Measurements from ENCODE around the gene FNDC3B.
A peak's percentile ranks its signal among the peaks of the same experiment; 100 is the strongest.
"Not testable (repeated sequence)": the region's sequence is repeated elsewhere in the genome, so short reads cannot be mapped to it uniquely, and the experiment has no call there.

FNDC3B gene

DNA sequence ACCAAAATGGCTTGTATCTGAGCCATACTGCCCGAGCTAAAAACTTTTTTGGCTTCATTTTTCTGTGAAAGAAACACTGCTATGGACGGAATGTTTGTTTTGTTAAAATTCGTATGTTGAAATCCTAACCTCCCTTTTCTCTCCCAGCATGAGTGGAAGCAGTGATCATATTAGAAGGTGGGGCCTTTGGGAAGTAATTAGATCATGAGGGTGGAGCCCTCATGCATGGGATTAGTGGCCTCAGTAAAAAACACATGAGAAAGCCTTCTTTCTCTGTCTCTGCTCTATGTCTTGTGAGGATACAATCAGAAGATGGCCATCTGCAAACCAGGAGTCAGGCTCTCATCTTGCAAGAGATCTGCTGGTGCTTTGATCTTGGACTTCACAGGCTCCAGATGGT is 7.4 kb upstream of the FNDC3B start:
- DNase-seq (ENCODE audit: low read depth): no peak

DNA sequence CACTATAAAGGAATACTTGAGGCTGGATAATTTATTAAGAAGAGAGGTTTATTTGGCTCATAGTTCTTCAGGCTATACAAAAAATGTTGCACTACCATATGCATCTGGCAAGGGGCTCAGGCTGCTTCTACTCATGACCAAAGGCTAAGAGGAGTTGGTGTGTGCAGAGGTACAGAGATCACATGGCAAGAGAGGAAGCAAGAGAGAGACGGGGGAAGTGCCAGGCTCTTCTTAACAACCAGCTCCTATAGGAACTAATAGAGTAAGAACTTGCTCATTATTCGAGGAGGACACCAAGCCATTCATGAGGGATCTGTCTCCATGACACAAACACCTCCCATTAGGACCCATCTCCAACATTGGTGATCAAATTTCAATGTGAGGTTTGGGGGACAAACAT is 6.0 kb upstream of the FNDC3B start:
- DNase-seq (ENCODE audit: low read depth): no peak

DNA sequence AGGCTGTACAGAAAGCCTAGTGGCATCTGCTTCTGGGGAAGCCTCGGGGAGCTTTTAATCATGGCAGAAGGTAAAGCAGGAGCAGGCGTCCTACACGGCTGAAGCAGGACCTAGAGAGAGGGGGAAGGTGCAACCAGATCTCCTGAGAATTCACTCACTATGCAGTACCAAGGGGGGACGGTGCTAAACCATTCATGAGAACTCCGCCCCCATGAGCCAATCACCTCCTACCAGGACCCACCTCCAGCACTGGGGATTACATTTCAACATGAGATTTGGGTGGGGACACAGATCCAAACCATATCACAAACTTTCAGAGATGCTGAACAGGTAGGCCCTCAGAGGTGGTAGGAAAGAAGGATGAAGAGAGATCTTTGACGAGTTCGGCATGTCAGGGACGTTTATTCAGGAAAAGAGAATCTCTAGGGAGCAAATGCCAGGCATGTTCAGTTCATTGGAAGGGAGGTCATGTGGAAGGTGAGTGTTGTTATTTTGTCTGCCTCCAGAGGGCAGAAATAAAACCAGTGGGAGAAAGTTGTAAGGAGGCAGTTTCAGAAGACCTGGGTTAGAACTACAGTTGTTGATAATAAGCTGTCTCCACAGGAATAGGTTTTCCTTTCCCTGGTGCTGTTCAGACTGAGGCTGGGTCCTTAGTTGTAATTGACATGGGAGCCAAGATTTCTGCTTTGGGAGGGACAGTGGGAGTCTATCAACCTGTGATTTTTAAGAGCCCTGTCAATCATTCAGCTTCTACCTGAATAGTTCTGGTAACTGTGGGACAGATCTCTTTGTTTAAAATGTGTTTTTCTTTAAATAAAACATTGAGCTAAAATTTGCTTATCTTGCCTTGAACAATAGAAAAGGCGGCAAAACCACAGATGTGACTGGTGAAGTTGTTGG is 4.3 kb upstream of the FNDC3B start:
- no peak for DNase-seq (ENCODE audit: low read depth)

DNA sequence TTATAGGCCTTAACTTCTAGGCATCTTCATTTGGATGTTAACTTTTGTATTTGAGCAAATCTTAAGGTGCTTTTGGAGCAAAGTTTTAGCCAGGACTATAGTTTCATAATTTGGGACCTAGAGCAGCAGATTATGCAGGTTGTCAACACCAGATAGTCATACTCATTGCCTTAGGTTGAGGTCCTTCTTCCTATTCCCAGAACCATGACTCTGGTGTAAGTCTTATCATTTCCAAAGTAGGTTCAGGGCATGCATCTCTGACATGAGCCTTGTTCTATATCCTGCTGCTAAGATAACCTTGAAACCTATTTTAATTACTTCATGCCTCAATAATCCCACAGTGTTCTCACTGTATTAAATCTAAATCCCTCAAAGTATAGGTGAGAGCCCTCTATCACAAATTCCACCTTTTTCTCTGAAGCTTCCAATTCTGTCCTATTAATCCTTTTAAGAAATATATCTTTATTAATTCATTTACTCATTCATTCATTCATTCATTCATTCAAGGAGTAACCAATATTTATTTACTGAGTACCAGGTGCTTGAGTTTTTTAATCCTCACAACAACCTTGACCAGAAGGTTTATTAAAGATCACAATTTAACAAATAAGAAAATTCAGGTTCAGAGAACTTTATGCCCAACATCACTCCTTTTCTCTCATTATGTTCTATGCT is 2.7 kb upstream of the FNDC3B start:
- DNase-seq (ENCODE audit: low read depth): no peak

DNA sequence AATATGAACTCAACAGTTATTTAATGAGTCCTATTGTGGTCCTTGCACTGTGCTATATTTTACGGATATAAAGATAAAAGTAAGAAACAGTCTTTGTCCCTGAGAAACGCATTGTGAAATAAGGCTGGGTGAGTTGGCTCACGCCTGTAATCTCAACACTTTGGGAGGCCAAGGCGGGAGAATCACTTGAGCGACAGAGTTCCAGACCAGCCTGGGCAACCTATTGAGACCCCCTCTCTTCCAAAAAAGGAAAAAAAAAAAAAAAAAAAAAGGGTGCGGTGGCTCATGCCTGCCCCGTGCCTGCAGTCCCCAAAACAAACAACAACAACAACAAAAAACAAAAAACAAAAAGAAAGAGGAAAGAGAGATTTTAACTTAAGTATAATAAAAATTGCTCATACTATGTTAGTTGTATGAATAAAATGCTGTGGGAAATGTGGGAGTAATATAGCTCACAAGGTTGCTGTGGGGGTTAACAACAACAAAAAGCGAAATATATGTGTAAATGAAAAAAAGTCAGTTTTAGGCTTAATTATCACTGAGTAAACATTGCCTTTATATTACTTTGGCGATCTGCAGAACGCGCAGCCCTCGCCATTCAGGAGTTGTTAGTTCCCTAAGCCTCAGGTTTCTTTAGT is 461 bp upstream of the FNDC3B start:
- DNase-seq (ENCODE audit: low read depth): no peak

DNA sequence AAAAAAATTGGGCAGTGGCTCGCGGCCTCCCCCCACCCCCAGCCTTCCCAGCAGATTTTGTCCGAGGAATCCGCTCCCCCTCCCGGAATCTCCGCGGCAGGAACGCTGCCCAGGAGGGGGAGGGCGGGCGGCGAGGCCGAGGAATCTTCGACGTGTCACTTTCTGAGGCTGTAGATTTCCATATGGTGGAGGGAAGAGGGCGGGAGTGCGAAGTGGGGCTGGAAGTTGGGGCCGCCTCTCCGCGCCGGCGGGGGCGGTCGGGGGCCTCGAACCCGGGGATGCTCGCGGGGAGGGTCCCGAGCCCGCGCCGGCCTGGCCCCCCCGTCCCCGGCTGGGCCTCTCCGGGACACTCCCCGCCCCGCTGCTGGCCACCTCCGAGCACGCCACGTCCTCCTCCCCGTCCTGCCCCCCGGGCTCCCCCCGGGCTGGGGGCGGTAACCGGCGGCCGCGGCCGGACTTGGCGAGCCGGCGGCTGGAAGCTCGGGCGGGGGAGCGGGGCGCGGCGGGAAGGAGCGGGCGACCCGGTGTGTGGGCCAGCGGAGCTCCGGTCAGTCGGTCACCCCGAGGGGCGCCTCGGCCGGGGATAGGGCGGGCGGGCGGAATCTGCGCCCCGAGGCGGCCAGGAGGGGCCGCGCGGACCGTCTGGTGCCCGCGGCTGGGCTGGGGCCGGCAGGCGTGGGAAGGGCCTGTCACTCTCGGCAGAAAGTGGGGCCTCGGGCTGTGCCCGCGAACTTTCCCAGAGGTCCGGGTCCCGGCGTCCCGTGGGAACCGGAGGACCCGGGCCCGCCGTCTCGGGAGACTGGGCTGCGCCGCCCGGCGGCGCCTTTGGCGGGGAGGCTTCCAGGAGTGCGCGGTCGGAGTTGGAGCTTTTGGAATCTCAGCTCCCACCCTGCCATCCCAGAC is 951 bp downstream of the FNDC3B start:
- peak; percentile 14 for DNase-seq (ENCODE audit: low read depth)

DNA sequence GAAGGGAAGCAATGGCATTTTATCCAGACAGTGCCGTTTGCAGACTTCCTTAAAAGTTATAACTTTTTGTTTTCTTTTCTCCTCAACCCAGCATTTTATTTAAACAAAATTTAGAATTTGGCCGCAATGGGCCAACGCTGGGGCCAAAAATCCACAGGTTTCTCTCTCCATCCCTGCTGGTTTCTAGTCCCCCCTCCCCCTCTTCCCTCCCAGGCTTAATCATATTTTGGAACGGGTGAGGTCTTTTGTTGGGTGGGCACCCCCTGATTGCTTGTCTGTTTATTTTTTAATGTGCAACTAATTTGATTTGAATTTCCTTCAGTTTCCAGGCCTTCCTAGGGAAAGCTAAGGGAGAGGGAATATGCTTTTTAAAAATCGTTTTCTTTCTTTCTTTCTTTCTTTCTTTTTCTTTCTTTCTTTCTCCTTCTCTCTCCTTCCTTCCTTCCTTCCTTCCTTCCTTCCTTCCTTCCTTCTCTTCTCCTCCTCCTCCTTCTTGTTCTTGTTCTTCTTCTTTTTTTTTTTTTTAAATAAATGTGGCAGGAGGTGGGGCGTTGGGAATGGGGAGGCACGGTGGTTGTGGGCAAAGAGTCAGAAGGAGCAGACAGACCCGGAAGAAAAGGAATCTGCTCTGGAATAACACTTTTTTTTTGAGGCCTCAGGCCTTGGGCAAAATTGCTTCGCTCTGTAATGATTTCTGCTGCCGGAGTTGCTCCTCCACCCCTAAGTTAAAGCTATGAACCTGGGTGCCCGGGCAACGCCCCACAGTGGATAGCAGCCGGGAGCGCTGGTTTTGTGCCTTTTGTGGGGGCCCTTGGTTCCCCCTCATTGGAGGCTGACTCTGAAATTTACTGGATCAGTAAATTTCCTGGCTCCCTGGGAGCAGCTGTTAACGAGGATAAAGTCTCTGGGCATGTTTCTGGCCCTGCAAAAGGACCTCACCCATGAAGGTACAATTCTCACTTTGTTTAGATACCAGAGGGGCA is 1.9 kb downstream of the FNDC3B start:
- DNase-seq (ENCODE audit: low read depth): no peak

DNA sequence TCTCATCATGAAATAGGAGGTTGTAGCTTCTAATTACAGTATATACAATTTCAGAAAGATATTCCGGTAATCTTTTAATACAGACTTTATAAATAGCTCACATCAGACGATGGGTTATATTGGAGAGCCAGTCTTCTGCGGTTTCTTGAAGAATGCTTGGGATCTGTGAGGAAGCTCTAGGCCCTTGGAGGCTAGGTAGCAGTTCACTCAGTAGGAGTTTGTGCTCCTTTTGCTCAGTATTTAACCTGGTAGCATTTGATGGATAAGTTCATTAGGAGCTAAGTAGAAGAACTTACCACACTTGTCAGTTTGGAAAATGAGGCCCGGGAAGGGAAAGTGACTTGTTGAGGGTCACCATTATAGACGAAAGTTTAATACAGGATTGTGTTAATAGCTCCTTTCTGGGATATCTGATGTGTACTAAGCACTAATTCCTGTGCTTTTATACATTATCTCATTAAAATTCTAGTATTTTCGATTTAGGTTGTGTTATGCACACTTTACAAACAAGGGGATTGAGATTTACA is 2.8 kb downstream of the FNDC3B start:
- no peak for DNase-seq (ENCODE audit: low read depth)

DNA sequence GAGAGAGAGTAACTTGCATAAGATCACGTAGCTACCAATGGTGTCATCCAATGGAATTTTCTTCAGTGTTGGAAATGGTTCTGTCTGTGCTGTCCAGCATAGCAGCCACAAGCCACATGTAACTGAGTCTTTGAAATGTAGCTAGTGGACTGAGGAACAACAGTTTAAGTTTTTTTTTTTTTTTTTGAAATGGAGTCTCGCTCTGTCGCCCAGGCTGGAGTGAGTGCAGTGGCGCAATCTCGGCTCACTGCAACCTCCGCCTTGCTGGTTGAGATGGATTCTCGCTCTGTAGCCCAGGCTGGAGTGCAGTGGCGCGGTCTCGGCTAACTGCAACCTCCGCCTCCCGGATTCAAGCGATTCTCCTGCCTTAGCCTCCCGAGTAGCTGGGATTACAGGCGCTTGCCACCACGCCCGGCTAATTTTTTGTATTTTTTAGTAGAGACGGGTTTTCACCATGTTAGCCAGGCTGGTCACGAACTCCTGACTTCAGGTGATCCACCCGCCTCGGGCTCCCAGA is 3.3 kb downstream of the FNDC3B start:
- not testable (repeated sequence) for DNase-seq (ENCODE audit: low read depth)

DNA sequence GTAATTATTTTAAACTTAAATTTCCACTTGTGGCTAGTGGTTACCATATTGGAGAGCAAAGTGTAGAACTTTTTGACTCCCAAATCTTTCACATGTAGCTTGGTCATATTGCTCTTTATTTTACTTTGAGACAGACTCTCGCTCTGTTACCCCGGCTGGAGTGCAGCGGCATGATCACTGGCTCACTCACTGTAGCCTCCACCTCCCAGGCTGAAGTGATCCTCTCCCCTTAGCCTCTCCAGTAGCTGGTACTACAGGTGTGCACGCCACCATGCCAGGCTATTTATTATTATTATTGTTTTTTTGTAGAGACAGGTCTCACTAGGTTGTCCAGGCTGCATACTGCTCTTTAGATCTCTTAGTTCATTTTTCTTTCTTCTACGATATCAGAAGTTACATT is 3.9 kb downstream of the FNDC3B start:
- no peak for DNase-seq (ENCODE audit: low read depth)

DNA sequence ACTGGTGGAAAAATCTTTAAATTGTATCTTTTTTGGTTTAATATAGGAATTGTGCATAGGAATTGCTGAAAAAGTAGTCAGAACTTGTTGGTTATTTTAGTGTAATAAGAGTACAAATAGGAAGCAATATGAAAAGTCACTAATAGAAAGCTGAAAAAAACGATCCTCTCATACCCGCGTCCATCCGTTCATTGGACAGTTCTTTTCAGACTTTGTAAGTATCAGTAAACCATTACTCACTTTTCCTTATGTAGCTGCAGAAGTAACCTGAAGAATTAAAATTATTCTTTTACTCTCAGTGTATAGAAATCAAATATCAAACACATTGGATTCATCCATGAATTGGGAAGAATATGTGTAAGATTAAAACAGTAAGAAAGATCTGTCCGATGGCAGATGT is 4.4 kb downstream of the FNDC3B start:
- DNase-seq (ENCODE audit: low read depth): no peak

DNA sequence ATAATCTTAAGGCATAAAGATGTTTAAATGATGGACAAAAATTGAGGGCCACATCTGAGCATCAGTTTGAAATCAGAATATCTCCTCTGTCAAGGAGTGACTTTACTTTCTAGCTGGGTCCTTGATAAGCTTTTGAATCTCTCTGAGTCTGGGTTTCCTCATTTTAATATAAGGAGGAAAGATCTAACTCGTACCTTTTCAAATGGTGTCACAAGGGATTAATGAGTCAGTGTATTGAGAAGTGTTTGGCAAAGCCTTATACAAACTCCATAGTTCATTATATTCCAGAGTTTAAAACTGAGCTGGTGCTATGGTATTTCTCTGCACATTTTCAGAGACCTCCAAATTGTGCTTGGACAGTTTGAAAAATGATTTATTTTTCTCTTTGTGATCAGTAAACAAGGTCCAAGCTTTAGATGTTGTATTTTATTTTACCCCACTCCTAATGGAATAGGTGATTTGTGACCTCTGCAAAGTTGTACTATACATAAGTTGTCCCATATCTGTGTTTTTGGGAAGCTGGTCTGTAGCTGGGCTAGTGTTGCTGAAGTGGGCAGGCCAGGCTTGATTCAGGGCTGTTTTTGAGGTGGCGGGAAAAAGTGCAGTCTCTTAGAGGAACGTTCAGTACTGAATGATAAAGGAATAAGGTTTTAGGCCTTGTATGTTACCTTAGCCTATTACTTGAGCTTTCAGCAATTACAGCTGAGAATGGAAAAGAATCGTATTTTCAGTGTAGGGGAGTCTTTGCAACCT is 5.6 kb downstream of the FNDC3B start:
- no peak for DNase-seq (ENCODE audit: low read depth)

DNA sequence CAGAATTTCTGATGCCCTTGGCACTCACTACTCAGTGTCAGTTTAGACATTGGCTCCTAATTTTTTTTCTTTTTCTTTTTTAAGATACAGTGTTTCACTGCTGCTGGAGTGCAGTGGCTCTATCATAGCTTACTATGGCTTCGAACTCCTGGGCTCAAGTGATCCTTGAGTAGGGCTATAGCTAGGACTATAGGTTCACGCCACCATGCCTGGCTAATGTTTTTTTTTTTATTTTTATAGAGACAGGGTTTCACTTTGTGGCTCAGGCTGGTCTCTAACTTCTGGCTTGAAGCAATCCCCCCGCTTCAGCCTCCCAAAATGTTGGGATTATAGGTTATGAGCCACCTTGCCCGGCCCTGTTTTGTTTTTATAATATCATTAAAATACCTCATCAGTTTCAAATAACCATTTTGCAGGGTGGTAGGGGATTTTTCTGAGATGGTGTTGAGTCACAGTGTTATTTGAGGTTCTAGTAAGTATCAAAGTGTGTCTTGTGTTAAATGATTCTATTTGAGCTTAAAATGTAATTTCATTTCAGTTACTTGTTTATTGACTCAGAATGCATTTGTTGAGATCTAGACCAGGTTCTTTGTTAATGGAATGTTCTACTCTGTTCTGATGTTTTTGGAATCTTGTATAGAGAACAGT is 7.0 kb downstream of the FNDC3B start:
- DNase-seq (ENCODE audit: low read depth): no peak

DNA sequence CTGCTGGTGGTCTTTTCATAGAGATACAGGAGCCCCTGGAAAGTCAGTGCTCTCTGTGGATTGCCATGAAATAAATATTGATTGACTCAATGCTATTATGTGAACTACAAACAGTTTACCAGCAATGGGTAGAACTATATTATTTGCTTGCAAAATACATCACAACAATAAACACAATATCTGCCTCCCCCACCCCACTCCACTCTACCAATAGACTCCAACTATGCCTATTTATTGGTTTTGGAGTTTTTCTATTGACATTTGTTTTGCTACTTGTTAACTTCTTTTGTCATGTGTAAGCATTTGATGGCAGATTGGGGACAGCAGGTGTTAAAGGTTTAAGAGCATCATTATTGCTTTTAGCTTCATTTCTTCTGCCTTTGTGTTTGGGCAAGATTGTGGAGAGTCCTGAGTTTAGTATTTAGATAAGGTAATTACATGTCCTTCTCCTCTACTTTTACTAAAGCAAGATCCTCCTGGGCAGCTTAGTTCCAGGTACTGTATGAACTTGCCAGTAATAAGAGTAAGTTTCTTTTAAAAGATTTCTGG is 8.3 kb downstream of the FNDC3B start:
- DNase-seq (ENCODE audit: low read depth): no peak

DNA sequence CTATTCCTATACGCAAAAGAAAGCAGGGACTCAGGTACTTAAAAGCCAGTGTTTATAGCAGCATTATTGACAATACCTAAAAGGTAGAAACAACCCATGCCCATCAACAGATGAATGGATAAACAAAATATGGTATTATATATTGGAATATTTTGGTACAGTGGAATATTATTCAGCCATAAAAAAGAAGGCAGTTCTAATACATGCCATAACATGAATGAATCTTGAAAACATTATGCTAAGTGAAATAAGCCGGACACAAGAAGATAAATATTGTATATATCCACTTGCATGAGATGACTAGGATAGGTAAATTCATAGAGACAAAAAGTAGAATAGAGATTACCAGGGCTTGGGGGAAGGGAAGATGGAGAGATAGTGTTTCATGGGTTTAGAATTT is 9.2 kb downstream of the FNDC3B start:
- DNase-seq (ENCODE audit: low read depth): no peak

DNA sequence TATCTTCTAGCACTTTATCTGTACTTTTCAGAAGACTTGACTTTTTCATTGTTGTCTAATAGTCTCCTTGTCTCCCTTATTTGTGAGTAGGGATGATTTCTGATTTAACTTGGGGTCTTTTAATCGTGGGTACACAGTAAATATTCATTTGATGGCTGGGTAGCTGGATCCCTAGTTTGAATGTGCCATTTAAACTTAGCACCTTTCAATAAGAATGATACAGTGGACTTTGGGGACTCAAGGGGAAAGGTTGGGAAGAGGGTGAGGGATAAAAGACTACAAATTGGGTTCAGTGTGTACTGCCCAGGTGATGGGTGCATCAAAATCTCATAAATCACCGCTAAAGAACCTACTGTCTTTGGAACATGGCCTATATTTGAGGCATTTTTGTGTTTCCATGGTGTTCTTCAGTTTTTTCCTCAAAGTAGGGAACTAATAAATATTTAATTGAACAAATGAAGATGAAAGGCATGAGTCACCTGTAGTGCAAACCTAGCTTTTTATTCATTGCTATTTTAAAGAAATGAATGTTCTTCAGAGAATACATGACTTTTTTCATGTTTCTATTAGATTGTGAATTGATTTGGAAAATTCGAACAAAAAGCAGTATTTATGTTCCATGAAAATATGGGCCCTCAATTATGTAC is 12.1 kb downstream of the FNDC3B start:
- no peak for DNase-seq (ENCODE audit: low read depth)

DNA sequence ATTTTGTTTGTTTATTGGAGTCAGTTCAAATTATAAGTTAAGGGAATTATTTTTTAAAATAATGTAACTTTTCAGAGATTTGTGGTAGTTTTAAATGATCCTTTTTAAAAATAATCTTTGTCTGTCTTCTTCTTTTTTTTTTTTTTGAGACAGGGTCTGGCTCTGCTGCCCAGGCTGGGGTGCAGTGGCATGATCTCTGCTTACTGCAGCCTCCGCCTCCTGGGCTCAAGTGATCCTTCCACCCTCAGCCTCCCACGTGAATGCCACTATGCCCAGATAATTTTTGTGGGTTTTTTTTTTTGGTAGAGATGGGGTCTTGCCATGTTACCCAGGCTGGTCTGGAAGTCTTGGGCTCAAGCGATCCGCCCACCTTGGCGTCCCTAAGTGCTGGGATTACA is 12.6 kb downstream of the FNDC3B start:
- no peak for DNase-seq (ENCODE audit: low read depth)

DNA sequence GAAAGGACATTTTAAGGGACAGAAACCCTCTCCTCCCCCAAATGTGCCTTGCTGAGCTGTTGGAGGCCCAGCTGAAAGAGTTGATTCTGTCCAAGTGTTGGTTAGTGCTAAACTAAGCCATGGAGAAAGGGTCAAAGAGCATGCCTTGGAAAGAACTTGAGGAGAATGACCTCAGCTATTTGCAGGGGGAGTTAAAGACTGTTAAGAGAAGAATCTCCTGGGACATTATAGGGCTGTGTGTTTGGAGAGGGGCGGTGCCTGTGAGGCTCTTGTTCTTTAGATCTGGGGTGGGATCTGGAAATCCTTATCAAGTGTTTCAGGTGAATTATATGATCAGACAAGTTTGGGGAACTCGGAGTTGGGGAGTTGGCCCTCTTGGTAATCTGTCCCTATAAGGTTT is 13.0 kb downstream of the FNDC3B start:
- DNase-seq (ENCODE audit: low read depth): no peak

Data from activated gamma-delta T cell treated with anti-CD3 and anti-CD28 coated beads, Interleukin-2, amount 50 U/mL, for 16 hours (primary cell).